ENCODE measurements around the gene ZNF835. TPM values are rescaled to one million over a fixed set of nuclear protein-coding genes. Genes with fewer than 3 reads are reported as not detected.

ZNF835 gene
- polyA plus RNA-seq, 3 donors, result 3.5 to 4.7 (median 4.4) TPM

GRCh38 chr19:56670401-56670960, 1.1 kb downstream of the ZNF835 start:
- DNase-seq (ENCODE audit: extremely low read depth in 1 of 11, low read depth in 9 of 11, low spot score in 4 of 11), result no peak

GRCh38 chr19:56668676-56669075, 2.9 kb downstream of the ZNF835 start:
- DNase-seq (ENCODE audit: extremely low read depth in 1 of 11, low read depth in 9 of 11, low spot score in 4 of 11), result no peak

DNA sequence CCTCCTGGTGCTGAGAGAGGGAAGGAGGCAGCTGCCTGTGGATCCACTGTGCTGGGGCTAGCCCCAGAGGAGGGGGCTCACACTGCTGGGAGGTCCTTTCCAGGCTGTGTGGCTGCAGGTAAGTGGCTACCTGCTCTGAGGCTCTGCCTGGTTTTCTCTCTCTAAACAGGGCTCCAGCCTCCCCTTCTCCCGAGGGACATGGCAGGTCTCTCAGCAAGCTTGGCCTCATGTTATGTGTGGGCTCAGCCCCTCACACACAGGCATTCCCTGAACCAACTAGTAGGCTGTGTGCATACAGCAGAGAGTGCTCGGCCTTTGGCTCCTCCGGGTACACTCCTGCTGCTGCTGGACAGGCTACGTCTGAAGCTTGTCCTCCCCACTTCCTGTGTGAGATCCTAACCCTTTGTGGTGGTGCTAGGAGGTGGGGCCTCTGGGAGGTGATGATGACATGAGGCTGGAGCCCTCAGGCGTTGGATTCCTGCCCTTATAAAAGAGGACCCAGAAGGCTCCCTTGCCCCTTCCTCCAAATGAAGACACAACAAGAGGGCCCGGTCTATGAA, 4.2 kb downstream of the ZNF835 start:
- no peak for DNase-seq (ENCODE audit: extremely low read depth in 1 of 11, low read depth in 9 of 11, low spot score in 4 of 11)

DNA sequence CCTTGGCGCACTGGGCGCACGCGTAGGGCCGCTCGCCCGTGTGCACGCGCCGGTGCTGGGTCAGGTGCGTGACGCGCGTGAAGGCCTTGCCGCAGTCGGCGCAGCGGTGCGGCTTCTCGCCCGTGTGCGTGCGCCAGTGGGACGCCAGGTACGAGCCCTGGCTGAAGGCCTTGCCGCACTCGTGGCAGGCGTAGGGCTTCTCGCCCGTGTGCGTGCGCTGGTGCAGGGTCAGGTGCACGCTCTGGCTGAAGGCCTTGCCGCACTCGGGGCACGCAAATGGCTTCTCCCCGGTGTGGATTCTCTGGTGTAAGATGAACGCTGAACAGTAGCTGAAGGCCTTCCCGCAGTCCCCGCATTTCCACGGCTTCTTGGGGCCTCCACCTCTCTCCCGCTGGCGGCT, 7.0 kb downstream of the ZNF835 start:
- no peak for DNase-seq (ENCODE audit: extremely low read depth in 1 of 11, low read depth in 9 of 11, low spot score in 4 of 11)

DNA sequence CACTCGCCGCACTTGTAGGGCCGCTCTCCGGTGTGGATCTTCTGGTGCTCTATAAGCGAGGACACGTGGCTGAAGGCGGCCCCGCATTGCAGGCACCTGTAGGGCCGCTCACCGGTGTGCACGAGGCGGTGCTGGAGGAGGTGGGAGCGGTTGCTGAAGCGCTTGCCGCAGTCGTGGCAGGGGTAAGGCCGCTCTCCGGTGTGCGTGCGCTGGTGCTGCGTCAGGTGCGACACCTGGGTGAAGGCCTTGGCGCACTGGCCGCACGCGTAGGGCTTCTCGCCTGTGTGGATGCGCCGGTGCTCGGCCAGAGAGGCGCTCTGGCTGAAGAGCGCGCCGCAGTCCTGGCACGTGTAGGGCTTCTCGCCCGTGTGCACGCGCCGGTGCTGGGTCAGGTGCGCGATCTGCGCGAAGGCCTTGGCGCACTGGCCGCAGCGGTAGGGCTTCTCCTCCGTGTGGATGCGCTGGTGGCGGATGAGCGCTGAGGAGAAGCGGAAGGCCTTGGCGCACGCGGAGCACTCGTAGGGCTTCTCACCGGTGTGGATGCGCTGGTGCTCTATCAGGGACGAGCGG, 7.5 kb downstream of the ZNF835 start:
- DNase-seq (ENCODE audit: extremely low read depth in 1 of 11, low read depth in 9 of 11, low spot score in 4 of 11), result no peak

DNA sequence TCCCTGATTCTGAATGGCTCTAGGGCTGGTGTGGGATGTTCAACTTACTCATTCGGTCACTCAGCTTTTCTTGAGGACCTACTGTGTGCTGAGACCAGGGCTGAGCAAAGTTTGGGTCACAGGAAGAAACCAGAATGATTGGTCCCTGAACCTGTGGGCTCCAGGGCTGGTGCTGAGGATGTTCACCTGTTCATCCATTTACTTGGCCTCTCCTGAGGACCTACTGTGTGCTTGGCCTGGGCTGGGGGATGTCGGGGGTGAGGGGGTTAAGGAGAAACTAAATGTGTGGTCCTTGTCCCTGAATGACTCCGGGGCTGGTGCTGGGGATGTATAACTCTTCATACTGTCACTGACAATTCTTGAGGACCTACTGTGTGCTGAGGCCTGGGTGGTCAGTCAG, 10.3 kb downstream of the ZNF835 start:
- DNase-seq (ENCODE audit: extremely low read depth in 1 of 11, low read depth in 9 of 11, low spot score in 4 of 11), result no peak

- DNase-seq (ENCODE audit: extremely low read depth in 1 of 11, low read depth in 9 of 11, low spot score in 4 of 11), result no peak
Measured at GRCh38 chr19:56660381-56661107, 11.0 kb downstream of the ZNF835 start.

GRCh38 chr19:56654151-56654550, 17.4 kb downstream of the ZNF835 start:
- no peak for DNase-seq (ENCODE audit: extremely low read depth in 1 of 11, low read depth in 9 of 11, low spot score in 4 of 11)

GRCh38 chr19:56643460-56643955, 28.0 kb downstream of the ZNF835 start:
- DNase-seq (ENCODE audit: extremely low read depth in 1 of 11, low read depth in 9 of 11, low spot score in 4 of 11), result no peak

DNA sequence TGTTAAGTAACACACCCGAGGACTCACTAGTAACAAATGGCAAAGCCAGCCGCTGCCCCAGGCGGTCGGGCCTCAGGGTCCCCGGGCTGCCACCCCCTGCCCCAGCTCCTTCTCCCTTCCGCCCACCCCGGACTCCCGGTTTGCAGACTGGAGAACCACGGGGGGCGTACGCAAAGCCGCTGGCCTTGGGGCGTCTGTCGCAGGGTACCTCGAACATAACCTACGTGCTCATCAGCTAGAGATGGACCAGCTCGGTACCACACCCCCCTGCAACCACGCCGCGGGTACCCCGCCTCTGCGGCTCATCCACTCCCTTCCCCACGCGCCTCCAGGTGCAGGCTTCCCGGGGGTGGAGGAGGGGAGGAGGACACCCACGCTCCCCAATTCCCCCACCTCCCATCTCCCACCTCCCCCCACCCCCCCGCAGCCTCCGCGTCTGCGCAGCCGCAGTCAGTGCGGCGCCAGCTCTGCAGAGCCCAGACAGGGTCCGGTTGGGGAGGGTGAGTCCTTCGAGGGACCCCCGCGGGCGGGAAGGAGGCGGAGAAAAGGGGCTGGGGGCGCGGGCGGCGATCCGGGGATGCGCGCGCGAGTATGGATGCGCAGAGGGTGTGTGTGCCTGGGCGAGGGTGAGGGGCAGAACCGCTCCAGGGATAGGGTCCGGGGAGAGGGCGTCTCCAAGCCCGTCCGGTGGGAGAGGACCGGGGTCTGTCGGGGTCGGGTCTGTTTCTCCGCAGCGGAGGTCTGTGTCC, 28.7 kb downstream of the ZNF835 start, which contains the start of gene SMIM17:
SMIM17 (plus strand) TSS at position 449 of the 749 bp plus-strand sequence. CDS start 2,509 bp downstream, outside the sequence.
- DNase-seq (ENCODE audit: extremely low read depth in 1 of 11, low read depth in 9 of 11, low spot score in 4 of 11), result no peak

- DNase-seq (ENCODE audit: extremely low read depth in 1 of 11, low read depth in 9 of 11, low spot score in 4 of 11), result peak in 7 of 11 donors; percentile 10 to 32 (median 15)
Measured at GRCh38 chr19:56639217-56639616, 32.3 kb downstream of the ZNF835 start.

DNA sequence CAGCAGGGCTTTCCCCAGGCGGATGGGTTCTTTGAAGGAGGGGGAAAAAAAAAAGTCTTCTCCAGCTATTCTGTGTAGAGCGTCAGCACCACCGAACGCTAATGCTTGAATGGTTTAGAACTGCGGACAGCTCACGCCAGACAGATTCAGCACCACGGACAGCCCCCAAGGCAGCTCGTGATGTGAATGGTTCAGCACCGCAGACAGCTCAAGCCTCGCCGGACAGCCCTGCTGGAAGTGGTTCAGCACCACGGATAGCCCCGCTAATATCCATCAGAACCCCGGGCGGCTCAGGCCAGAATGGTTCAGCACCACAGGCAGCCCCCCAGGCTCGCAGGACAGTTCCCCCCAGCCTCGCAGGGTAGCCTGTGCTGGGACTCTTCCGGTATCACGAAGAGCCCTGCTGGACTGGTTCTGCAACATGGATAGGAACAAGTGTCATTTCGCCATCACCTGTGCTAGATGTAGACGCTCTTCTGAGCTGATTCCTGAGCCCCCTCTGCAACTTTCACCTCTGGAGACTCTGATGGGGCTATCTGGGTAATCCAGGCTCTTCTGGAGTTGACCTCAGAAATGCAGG, 33.5 kb downstream of the ZNF835 start:
- DNase-seq (ENCODE audit: extremely low read depth in 1 of 11, low read depth in 9 of 11, low spot score in 4 of 11), result peak; percentile 83 to 94 (median 91)

- DNase-seq (ENCODE audit: extremely low read depth in 1 of 11, low read depth in 9 of 11, low spot score in 4 of 11), result no peak
Measured at GRCh38 chr19:56633021-56633420, 38.5 kb downstream of the ZNF835 start.

GRCh38 chr19:56625708-56626107, 45.8 kb downstream of the ZNF835 start:
- DNase-seq (ENCODE audit: extremely low read depth in 1 of 11, low read depth in 9 of 11, low spot score in 4 of 11), result no peak

- DNase-seq (ENCODE audit: extremely low read depth in 1 of 11, low read depth in 9 of 11, low spot score in 4 of 11), result no peak
Measured at GRCh38 chr19:56623006-56623405, 48.6 kb downstream of the ZNF835 start.

GRCh38 chr19:56622374-56622773, 49.2 kb downstream of the ZNF835 start:
- DNase-seq (ENCODE audit: extremely low read depth in 1 of 11, low read depth in 9 of 11, low spot score in 4 of 11), result no peak

- peak in 7 of 11 donors; percentile 12 to 44 (median 29) for DNase-seq (ENCODE audit: extremely low read depth in 1 of 11, low read depth in 9 of 11, low spot score in 4 of 11)
Measured at GRCh38 chr19:56619121-56619520, 52.4 kb downstream of the ZNF835 start.

DNA sequence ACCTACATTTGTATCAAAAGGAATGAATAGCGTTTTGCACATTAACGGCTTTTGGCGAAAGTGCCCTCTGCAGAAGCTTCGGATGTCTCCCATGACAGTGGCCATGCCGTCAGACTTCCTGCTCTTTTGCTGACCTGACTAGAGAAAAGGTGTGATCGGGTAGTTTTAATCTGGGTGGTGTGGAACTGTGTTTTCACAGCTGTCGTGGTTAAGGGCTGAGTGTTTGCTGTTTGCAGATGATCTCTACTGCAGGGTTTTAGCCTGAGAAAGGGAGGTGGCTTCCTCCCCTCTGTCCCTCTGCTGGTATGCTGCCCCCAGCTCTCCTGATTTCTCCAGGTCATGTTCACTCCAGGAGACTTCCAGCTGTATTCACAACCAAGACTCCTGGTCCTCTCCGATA, 54.0 kb downstream of the ZNF835 start:
- DNase-seq (ENCODE audit: extremely low read depth in 1 of 11, low read depth in 9 of 11, low spot score in 4 of 11), result no peak

DNA sequence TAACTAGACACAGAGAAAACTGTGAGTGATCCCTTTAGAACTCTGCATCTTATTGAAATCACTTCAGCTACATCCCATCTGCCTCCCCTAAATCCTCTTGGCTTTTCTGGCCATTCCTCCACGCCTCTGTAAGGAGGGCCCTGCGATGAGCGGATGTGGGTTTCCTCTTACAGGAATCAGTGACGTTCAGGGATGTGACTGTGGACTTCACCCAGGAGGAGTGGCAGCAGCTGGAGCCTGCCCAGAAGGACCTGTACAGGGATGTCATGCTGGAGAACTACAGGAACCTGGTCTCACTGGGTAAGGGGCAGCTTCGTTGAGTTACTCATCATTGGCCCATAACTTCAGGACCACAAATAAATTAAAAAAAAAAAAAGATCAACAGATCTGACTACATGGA, 57.9 kb downstream of the ZNF835 start:
- no peak for DNase-seq (ENCODE audit: extremely low read depth in 1 of 11, low read depth in 9 of 11, low spot score in 4 of 11)
